HUES6 (cell line): ENCODE results near the gene ALS2.

Experiments
- H3K27ac ChIP-seq: 2 replicates; pipeline ENCODE4 v1.7.0; 2013; ENCODE audit warnings: low read depth, mild to moderate bottlenecking, low read length, inconsistent platforms
- H3K27me3 ChIP-seq: 2 replicates; pipeline ENCODE4 v1.6.1; 2013; ENCODE audit warnings: low read length; ENCODE audit not compliant: control insufficient read depth, insufficient read depth
- H3K36me3 ChIP-seq: 2 replicates; pipeline ENCODE4 v1.6.1; 2013; ENCODE audit warnings: low read length; ENCODE audit not compliant: control insufficient read depth, insufficient read depth
- H3K4me1 ChIP-seq: 2 replicates; pipeline ENCODE4 v1.6.1; 2013; ENCODE audit warnings: low read length; ENCODE audit not compliant: control insufficient read depth, insufficient read depth
- H3K4me3 ChIP-seq: 2 replicates; pipeline ENCODE4 v1.5.1; 2013; ENCODE audit warnings: low read depth, low read length
- H3K9ac ChIP-seq: one replicate; pipeline ENCODE4 v1.6.1; 2013; ENCODE audit warnings: mild to moderate bottlenecking, low read length
- H3K9me3 ChIP-seq: 2 replicates; pipeline ENCODE4 v1.6.1; 2013; ENCODE audit warnings: low read depth, low read length; ENCODE audit not compliant: control insufficient read depth, insufficient read depth

Gene ALS2

GRCh38 chr2:201754717-201755415 is 25.9 kb downstream of the ALS2 start:
- no peaks in the 10 kb centered on the region for H3K27me3 ChIP-seq
- peaks cover 40% of the 10 kb centered on the region for H3K36me3 ChIP-seq
- H3K4me1 ChIP-seq = no peaks in the 10 kb centered on the region
- no peak overlapping the region for H3K27ac ChIP-seq
- no peak overlapping the region for H3K9ac ChIP-seq
- H3K4me3 ChIP-seq = no peak overlapping the region
- H3K9me3 ChIP-seq = no peaks in the 10 kb centered on the region

- peaks cover 42% of the 10 kb centered on the region for H3K36me3 ChIP-seq
- no peak overlapping the region for H3K27ac ChIP-seq
- no peaks in the 10 kb centered on the region for H3K9me3 ChIP-seq
- H3K9ac ChIP-seq = no peak overlapping the region
- H3K4me1 ChIP-seq = no peaks in the 10 kb centered on the region
- H3K27me3 ChIP-seq = no peaks in the 10 kb centered on the region
- H3K4me3 ChIP-seq = no peak overlapping the region
Measured at GRCh38 chr2:201751566-201751965, 29.2 kb downstream of the ALS2 start.

- H3K4me1 ChIP-seq = no peaks in the 10 kb centered on the region
- H3K36me3 ChIP-seq = peaks cover 63% of the 10 kb centered on the region
- H3K27ac ChIP-seq = no peak overlapping the region
- no peaks in the 10 kb centered on the region for H3K9me3 ChIP-seq
- H3K27me3 ChIP-seq = no peaks in the 10 kb centered on the region
- no peak overlapping the region for H3K4me3 ChIP-seq
- H3K9ac ChIP-seq = no peak overlapping the region
Measured at GRCh38 chr2:201746551-201746950, 34.2 kb downstream of the ALS2 start.

- H3K36me3 ChIP-seq = peaks cover 66% of the 10 kb centered on the region
- peaks cover 6% of the 10 kb centered on the region; the same call in 1 of the 2 replicates for H3K4me1 ChIP-seq
- H3K9ac ChIP-seq = no peak overlapping the region
- H3K27ac ChIP-seq = no peak overlapping the region
- no peaks in the 10 kb centered on the region for H3K9me3 ChIP-seq
- H3K27me3 ChIP-seq = no peaks in the 10 kb centered on the region
- no peak overlapping the region for H3K4me3 ChIP-seq
Measured at GRCh38 chr2:201735486-201735885, 45.2 kb downstream of the ALS2 start.

- Histone ChIP-seq H3K9ac (no peak overlapping the region), H3K36me3 (peaks cover 69% of the 10 kb centered on the region), H3K4me1 (peaks cover 7% of the 10 kb centered on the region; the same call in 1 of the 2 replicates), H3K9me3 (no peaks in the 10 kb centered on the region), H3K27ac (no peak overlapping the region), H3K4me3 (no peak overlapping the region), H3K27me3 (no peaks in the 10 kb centered on the region)
Measured at GRCh38 chr2:201734111-201734510, 46.6 kb downstream of the ALS2 start.

- Histone ChIP-seq H3K36me3 (peaks cover 70% of the 10 kb centered on the region), H3K9ac (no peak overlapping the region), H3K27me3 (no peaks in the 10 kb centered on the region), H3K27ac (no peak overlapping the region), H3K9me3 (no peaks in the 10 kb centered on the region), H3K4me1 (peaks cover 7% of the 10 kb centered on the region; the same call in 1 of the 2 replicates), H3K4me3 (no peak overlapping the region)
Measured at GRCh38 chr2:201733544-201733943, 47.2 kb downstream of the ALS2 start.

GRCh38 chr2:201730651-201731285 is 50.0 kb downstream of the ALS2 start:
- no peak overlapping the region for H3K9ac ChIP-seq

GRCh38 chr2:201715459-201715858 is 65.3 kb downstream of the ALS2 start:
- Histone ChIP-seq H3K27me3 (no peaks in the 10 kb centered on the region), H3K4me1 (no peaks in the 10 kb centered on the region), H3K36me3 (peaks cover 53% of the 10 kb centered on the region), H3K9me3 (no peaks in the 10 kb centered on the region), H3K9ac (no peak overlapping the region), H3K27ac (no peak overlapping the region), H3K4me3 (no peak overlapping the region)

More at GRCh38 chr2:201730651-201731285, 50.0 kb downstream of the ALS2 start:
- Histone ChIP-seq H3K4me3 (no peak overlapping the region), H3K36me3 (peaks cover 74% of the 10 kb centered on the region), H3K4me1 (peaks cover 7% of the 10 kb centered on the region; the same call in 1 of the 2 replicates), H3K27ac (no peak overlapping the region), H3K9me3 (no peaks in the 10 kb centered on the region), H3K27me3 (no peaks in the 10 kb centered on the region)

GRCh38 chr2:201712726-201713125 is 68.0 kb downstream of the ALS2 start:
- Histone ChIP-seq H3K27ac (no peak overlapping the region), H3K27me3 (no peaks in the 10 kb centered on the region), H3K9me3 (no peaks in the 10 kb centered on the region), H3K36me3 (peaks cover 69% of the 10 kb centered on the region), H3K4me1 (no peaks in the 10 kb centered on the region), H3K9ac (no peak overlapping the region), H3K4me3 (no peak overlapping the region)

- Histone ChIP-seq H3K4me1 (no peaks in the 10 kb centered on the region), H3K36me3 (peaks cover 77% of the 10 kb centered on the region), H3K27ac (no peak overlapping the region), H3K4me3 (no peak overlapping the region), H3K27me3 (no peaks in the 10 kb centered on the region), H3K9ac (no peak overlapping the region), H3K9me3 (no peaks in the 10 kb centered on the region)
Measured at GRCh38 chr2:201709747-201710146, 71.0 kb downstream of the ALS2 start.

GRCh38 chr2:201709049-201709448 is 71.7 kb downstream of the ALS2 start:
- Histone ChIP-seq H3K4me1 (no peaks in the 10 kb centered on the region), H3K9me3 (no peaks in the 10 kb centered on the region), H3K36me3 (peaks cover 77% of the 10 kb centered on the region), H3K27ac (no peak overlapping the region), H3K27me3 (no peaks in the 10 kb centered on the region), H3K9ac (no peak overlapping the region), H3K4me3 (no peak overlapping the region)
